Hepatocyte (in vitro differentiated cells): Measurements from ENCODE around the gene MIA. TPM values are rescaled to one million over a fixed set of nuclear protein-coding genes. Genes with fewer than 3 reads are reported as not detected.
"Not testable (repeated sequence)": the region's sequence is repeated elsewhere in the genome, so short reads cannot be mapped to it uniquely, and the experiment has no call there.

ENCODE experiments used
- DNase-seq: peaks from one replicate; pipeline ENCODE4 v3.0.0-alpha.2; 2016; ENCODE audit warnings: low spot score
- H2AFZ ChIP-seq: fragments of 200-600 bp; sonication (generic); 2 replicates; pipeline ENCODE4 v1.6.0; 2016; ENCODE audit warnings: antibody characterized with exemption, mild to moderate bottlenecking
- H3K27ac ChIP-seq: fragments of 200-600 bp; sonication (generic); 2 replicates; pipeline ENCODE4 v1.5.1; 2016; ENCODE audit warnings: mild to moderate bottlenecking
- H3K27me3 ChIP-seq: fragments of 200-600 bp; sonication (generic); 2 replicates; pipeline ENCODE4 v1.6.1; 2016
- H3K36me3 ChIP-seq: fragments of 200-600 bp; sonication (generic); replicated peaks from 2 replicates; pipeline ENCODE4 v1.5.1; 2016; ENCODE audit warnings: low read depth; ENCODE audit not compliant: insufficient read depth
- H3K4me1 ChIP-seq: fragments of 200-600 bp; sonication (generic); 2 replicates; pipeline ENCODE4 v1.5.1; 2016; ENCODE audit warnings: mild to moderate bottlenecking, moderate library complexity; ENCODE audit not compliant: insufficient read depth
- H3K4me2 ChIP-seq: fragments of 200-600 bp; sonication (generic); 2 replicates; pipeline ENCODE4 v1.6.0; 2016
- H3K4me3 ChIP-seq: fragments of 200-600 bp; sonication (generic); 2 replicates; pipeline ENCODE4 v1.5.1; 2016; ENCODE audit warnings: mild to moderate bottlenecking
- H3K79me2 ChIP-seq: fragments of 200-600 bp; sonication (generic); 2 replicates; pipeline ENCODE4 v1.6.0; 2017; ENCODE audit warnings: mild to moderate bottlenecking
- H3K9me2 ChIP-seq: fragments of 200-600 bp; sonication (generic); replicated peaks from 2 replicates; pipeline ENCODE4 v1.6.0; 2017; ENCODE audit warnings: mild to moderate bottlenecking; ENCODE audit not compliant: insufficient read depth
- H3K9me3 ChIP-seq: fragments of 200-600 bp; sonication (generic); 2 replicates; pipeline ENCODE4 v1.5.1; 2016; ENCODE audit warnings: low read depth, mild to moderate bottlenecking
- H4K20me1 ChIP-seq: fragments of 200-600 bp; sonication (generic); 2 replicates; pipeline ENCODE4 v1.6.0; 2016; ENCODE audit warnings: mild to moderate bottlenecking; ENCODE audit not compliant: insufficient read depth, poor library complexity, severe bottlenecking
- EZH2 ChIP-seq: fragments of 200-600 bp; sonication (generic); IDR thresholded peaks from 2 replicates; pipeline ENCODE4 v1.6.1; 2016; ENCODE audit warnings: antibody characterized with exemption, mild to moderate bottlenecking, borderline replicate concordance
- EZH2phosphoT487 ChIP-seq: fragments of 200-600 bp; sonication (generic); IDR thresholded peaks from one replicate; pipeline ENCODE4 v1.6.1; 2018; ENCODE audit warnings: antibody characterized with exemption, mild to moderate bottlenecking, low read depth, moderate library complexity; ENCODE audit not compliant: unreplicated experiment, severe bottlenecking
- WGBS: methylation state at CpG from one replicate; pipeline ENCODE4 v1.1.6; 2016; ENCODE audit warnings: low lambda C conversion rate; ENCODE audit errors: missing lambda C conversion rate; 5-methylcytosine and 5-hydroxymethylcytosine counted together
- polyA plus RNA-seq: library from polyadenylated mRNA; unstranded; fragments of >200 nt; fragmentation: Nextera tagmentation; extraction: Ambion mirVana; gene quantifications from 2 replicates; pipeline ENCODE4 v1.2.1, GENCODE V29; 2016
- total RNA-seq: library from RNA; depleted of rRNA; stranded (reverse); fragments of >200 nt; gene quantifications from 2 replicates; pipeline ENCODE4 v1.2.3, GENCODE V29; 2014
- TF ChIP-seq, protein P1 (sequence below): fragments of 200-600 bp; sonication (generic); IDR thresholded peaks from 2 replicates; pipeline ENCODE4 v1.5.1; 2016; ENCODE audit warnings: antibody characterized with exemption, mild to moderate bottlenecking; ENCODE audit not compliant: poor library complexity

Gene MIA
- total RNA-seq (0.88 TPM in 1 of 2 replicates, not detected in the other), polyA plus RNA-seq (0.86 and 2.0 TPM in 2 replicates)

DNA sequence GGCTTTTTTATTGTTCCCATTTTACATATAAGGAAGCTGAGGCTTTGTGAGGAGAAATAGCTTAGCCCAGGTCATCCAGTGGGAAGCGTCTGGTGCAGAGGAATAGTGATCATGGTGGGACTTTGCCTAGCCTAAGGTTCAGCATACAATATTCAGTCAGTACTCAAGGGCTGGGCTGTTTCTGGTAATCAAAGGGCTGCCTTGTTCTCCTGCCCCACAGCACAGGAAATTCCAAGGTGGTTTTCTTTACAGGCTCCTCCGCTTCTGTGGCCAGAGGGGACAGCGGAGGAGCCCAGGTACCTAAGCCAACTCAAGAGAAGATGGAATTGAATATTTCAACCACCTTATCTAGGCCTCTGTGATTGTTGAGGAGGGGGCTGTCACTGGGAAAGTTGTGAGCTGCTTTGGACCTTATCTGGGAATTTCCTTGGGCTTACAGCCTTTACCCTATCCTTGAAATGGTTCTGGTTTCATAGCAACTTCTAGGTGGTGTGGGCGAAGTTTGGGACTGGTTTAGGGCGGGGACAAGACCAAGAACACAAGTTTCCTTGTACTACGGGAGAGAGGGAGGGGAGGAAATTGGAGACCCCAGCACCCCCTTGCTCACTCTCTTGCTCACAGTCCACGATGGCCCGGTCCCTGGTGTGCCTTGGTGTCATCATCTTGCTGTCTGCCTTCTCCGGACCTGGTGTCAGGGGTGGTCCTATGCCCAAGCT is at the start of gene MIA:
Gene MIA (plus strand): TSS at position 606 of the 716 bp plus-strand sequence. CDS start 22 bp downstream, at position 628.
- H3K9me2 ChIP-seq, result no peaks in the 10 kb centered on the region
- H3K4me3 ChIP-seq, result no peak within 1 kb of the TSS
- DNase-seq, result no peak
- no peak within 1 kb of the TSS for H3K4me2 ChIP-seq
- TF ChIP-seq EZH2phosphoT487, result no peak
- TF ChIP-seq, protein P1, sequence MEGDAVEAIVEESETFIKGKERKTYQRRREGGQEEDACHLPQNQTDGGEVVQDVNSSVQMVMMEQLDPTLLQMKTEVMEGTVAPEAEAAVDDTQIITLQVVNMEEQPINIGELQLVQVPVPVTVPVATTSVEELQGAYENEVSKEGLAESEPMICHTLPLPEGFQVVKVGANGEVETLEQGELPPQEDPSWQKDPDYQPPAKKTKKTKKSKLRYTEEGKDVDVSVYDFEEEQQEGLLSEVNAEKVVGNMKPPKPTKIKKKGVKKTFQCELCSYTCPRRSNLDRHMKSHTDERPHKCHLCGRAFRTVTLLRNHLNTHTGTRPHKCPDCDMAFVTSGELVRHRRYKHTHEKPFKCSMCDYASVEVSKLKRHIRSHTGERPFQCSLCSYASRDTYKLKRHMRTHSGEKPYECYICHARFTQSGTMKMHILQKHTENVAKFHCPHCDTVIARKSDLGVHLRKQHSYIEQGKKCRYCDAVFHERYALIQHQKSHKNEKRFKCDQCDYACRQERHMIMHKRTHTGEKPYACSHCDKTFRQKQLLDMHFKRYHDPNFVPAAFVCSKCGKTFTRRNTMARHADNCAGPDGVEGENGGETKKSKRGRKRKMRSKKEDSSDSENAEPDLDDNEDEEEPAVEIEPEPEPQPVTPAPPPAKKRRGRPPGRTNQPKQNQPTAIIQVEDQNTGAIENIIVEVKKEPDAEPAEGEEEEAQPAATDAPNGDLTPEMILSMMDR, result no peak
- TF ChIP-seq EZH2, result no peak
- peak within 1 kb of the TSS; percentile 97 for H3K27ac ChIP-seq
- no peak within 1 kb of the TSS for H2AFZ ChIP-seq
- H4K20me1 ChIP-seq, result no peaks in the 10 kb centered on the region
- H3K9me3 ChIP-seq, result no peaks in the 10 kb centered on the region
- H3K36me3 ChIP-seq, result no peaks in the 10 kb centered on the region
- 78% methylated on average over 9 of the region's 9 CpGs for WGBS
- no peaks in the 10 kb centered on the region for H3K27me3 ChIP-seq
- peaks cover 6% of the 10 kb centered on the region for H3K4me1 ChIP-seq
- H3K79me2 ChIP-seq, result peaks cover 4% of the 10 kb centered on the region

GRCh38 chr19:40726279-40726678 is 49.0 kb upstream of the MIA start:
- TF ChIP-seq EZH2phosphoT487, result no peak
- TF ChIP-seq, protein P1, result no peak
- no peak for TF ChIP-seq EZH2
- H3K36me3 ChIP-seq, result peaks cover 4% of the 10 kb centered on the region
- peaks cover 78% of the 10 kb centered on the region for H3K79me2 ChIP-seq
- no peak overlapping the region for H2AFZ ChIP-seq
- no peaks in the 10 kb centered on the region for H3K9me2 ChIP-seq
- H3K27ac ChIP-seq, result no peak overlapping the region
- DNase-seq, result no peak
- H3K4me3 ChIP-seq, result no peak overlapping the region
- no peaks in the 10 kb centered on the region for H3K9me3 ChIP-seq
- H4K20me1 ChIP-seq, result peaks cover 50% of the 10 kb centered on the region
- WGBS, result 90% methylated on average over 4 of the region's 4 CpGs
- peaks cover 7% of the 10 kb centered on the region for H3K4me1 ChIP-seq
- no peak overlapping the region for H3K4me2 ChIP-seq
- H3K27me3 ChIP-seq, result no peaks in the 10 kb centered on the region

- H3K27ac ChIP-seq, H3K9me3 ChIP-seq, H3K36me3 ChIP-seq, H2AFZ ChIP-seq, H3K4me1 ChIP-seq, DNase-seq, H3K4me3 ChIP-seq, H3K9me2 ChIP-seq, H3K27me3 ChIP-seq, H3K4me2 ChIP-seq: not testable (repeated sequence)
- Histone ChIP-seq H4K20me1 (peaks cover 16% of the 10 kb centered on the region), H3K79me2 (peaks cover 40% of the 10 kb centered on the region)
- 97% methylated on average over 5 of the region's 5 CpGs for WGBS
Measured at GRCh38 chr19:40730065-40730464, 45.3 kb upstream of the MIA start.

DNA sequence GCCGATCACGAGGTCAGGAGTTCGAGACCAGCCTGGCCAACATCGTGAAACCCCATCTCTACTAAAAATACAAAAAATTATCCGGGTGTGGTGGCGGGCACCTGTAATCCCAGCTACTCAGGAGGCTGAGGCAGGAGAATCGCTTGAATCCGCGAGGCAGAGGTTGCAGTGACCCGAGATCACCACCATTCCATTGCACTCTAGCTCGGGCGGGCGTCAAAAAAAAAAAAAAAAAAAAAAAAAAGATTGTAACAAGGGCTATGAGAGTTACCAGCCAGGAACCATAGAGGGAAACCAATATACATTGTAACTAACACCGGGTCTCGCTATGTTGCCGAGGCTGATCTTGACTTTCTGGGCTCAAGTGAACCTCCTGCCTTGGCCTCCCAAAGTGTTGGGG is 43.0 kb upstream of the MIA start:
- WGBS, result 98% methylated on average over 16 of the region's 16 CpGs
- not testable (repeated sequence) for H3K27me3 ChIP-seq, H2AFZ ChIP-seq, DNase-seq, H3K9me2 ChIP-seq, H3K9me3 ChIP-seq, H3K4me1 ChIP-seq, H3K27ac ChIP-seq, H3K4me2 ChIP-seq, H3K36me3 ChIP-seq, H4K20me1 ChIP-seq, H3K4me3 ChIP-seq
- peaks cover 19% of the 10 kb centered on the region for H3K79me2 ChIP-seq
